Upper lobe of right lung (tissue), 1 donor: ENCODE results near the gene ENTPD6. TPM values are rescaled to one million over a fixed set of nuclear protein-coding genes. Genes with fewer than 3 reads are reported as not detected.

Experiments
- ATAC-seq: fragments of 200-7000 bp; cut with Tn5 transposase; one replicate; pipeline ENCODE4 v1.9.1; 2020; ENCODE audit warnings: mild to moderate bottlenecking, moderate library complexity
- DNase-seq: peaks from one replicate; pipeline ENCODE4 v3.0.0-alpha.2; 2020
- H3K27ac ChIP-seq: fragments of 200-600 bp; one replicate; pipeline ENCODE4 v1.8.0; 2022
- H3K27me3 ChIP-seq: fragments of 200-600 bp; one replicate; pipeline ENCODE4 v1.8.0; 2022; ENCODE audit warnings: mild to moderate bottlenecking
- H3K36me3 ChIP-seq: fragments of 200-600 bp; one replicate; pipeline ENCODE4 v1.8.0; 2022
- H3K4me1 ChIP-seq: fragments of 200-600 bp; one replicate; pipeline ENCODE4 v1.8.0; 2022
- H3K4me3 ChIP-seq: fragments of 200-600 bp; one replicate; pipeline ENCODE4 v1.8.0; 2022; ENCODE audit warnings: mild to moderate bottlenecking
- H3K9me3 ChIP-seq: fragments of 200-600 bp; one replicate; pipeline ENCODE4 v1.8.0; 2022
- intact Hi-C: fragments of 100-400 bp; cut with DNase I; formaldehyde crosslinking; loops from one replicate; pipeline ENCODE4 v1.11.0; 2022
- total RNA-seq: library from RNA; stranded (reverse); fragmentation: NEBNext Ultra II Directional; extraction: Animal tissue kit (Norgen Biotek cat#: 25700); gene quantifications from one replicate; pipeline ENCODE4 v1.2.1, GENCODE V29; 2021
- TF ChIP-seq, protein P1 (sequence below): fragments of 200-600 bp; IDR thresholded peaks from one replicate; pipeline ENCODE4 v1.8.0; 2022; ENCODE audit warnings: antibody characterized with exemption
- donor health status: DM: no; HTN: yes; CAD: no; lungs with severe emphysema.

Gene ENTPD6
- total RNA-seq, 1 donor from 2014 or later, result 75.6 TPM

DNA sequence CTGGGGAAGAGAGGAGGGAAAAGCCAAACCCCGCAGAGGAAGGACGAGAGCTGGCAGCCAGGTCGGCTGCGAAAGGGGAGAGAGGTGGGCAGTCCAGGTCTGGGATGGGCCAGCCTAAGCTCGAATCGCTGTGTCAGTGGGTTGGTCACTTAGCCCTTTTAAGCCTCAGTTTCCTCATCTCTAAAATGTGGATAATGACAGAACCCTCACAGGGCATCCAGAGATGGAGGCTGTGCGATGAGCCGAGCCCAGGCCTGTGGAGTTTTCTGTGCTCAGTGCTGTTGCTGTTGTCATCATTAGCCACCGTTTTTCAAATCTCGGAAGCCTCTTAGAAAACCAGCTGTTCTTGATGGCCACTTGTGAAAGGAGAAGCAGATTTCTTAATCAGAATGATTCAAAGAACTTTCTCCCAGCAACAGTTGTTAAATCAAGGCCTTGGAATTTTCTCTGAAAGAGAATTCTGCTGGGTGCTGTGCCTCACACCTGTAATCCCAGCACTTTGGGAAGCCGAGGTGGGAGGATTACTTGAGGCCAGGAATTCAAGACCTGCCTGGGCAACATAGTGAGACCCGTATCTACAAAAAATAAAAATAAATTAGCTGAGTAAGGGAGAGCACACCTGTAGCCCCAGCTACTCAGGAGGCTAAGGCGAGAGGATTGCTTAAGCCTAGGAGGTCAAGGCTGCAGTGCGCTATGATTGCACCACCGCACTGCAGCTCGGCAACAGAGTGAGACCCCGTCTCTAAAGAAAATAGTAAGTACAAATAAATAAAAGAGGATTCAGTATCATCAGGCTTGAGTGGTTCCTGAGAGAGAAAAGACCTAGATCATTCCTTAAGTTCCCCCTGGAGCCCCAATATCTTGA lies 46.3 kb upstream of the ENTPD6 start:
- H3K36me3 ChIP-seq, result no peaks in the 10 kb centered on the region
- TF ChIP-seq, protein P1, sequence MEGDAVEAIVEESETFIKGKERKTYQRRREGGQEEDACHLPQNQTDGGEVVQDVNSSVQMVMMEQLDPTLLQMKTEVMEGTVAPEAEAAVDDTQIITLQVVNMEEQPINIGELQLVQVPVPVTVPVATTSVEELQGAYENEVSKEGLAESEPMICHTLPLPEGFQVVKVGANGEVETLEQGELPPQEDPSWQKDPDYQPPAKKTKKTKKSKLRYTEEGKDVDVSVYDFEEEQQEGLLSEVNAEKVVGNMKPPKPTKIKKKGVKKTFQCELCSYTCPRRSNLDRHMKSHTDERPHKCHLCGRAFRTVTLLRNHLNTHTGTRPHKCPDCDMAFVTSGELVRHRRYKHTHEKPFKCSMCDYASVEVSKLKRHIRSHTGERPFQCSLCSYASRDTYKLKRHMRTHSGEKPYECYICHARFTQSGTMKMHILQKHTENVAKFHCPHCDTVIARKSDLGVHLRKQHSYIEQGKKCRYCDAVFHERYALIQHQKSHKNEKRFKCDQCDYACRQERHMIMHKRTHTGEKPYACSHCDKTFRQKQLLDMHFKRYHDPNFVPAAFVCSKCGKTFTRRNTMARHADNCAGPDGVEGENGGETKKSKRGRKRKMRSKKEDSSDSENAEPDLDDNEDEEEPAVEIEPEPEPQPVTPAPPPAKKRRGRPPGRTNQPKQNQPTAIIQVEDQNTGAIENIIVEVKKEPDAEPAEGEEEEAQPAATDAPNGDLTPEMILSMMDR, result no peak
- intact Hi-C loops, result no loop called here
- no peak overlapping the region for H3K4me3 ChIP-seq
- peaks cover 40% of the 10 kb centered on the region for H3K27me3 ChIP-seq
- H3K27ac ChIP-seq, result no peak overlapping the region
- peaks cover 9% of the 10 kb centered on the region for H3K4me1 ChIP-seq
- ATAC-seq (peak; percentile 6), DNase-seq (no peak)
- H3K9me3 ChIP-seq, result no peaks in the 10 kb centered on the region

DNA sequence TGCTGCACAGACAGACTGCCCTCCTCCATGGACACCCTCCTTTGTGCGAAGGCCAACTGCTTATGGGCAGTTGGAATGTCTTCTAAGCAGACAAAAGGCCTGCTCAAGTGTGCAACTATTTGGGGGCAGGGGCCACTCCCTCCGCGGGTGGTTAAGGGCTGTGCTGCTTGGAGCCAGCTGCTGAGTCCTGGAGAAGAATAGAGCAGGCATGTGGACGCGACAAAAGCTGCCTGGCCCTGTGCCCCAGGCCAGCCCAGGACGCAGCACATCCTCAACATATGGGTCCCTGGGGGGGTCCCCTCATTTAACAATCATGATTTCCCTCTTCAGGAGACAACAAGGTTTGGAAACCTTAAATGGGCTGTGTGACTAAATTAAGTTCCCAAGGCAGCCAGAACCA lies 45.5 kb upstream of the ENTPD6 start:
- TF ChIP-seq, protein P1, result no peak
- H3K27ac ChIP-seq, result no peak overlapping the region
- peaks cover 39% of the 10 kb centered on the region for H3K27me3 ChIP-seq
- no peak overlapping the region for H3K4me3 ChIP-seq
- no peaks in the 10 kb centered on the region for H3K36me3 ChIP-seq
- DNase-seq, result no peak
- H3K4me1 ChIP-seq, result peaks cover 9% of the 10 kb centered on the region
- intact Hi-C loops, result no loop called here
- no peak for ATAC-seq
- no peaks in the 10 kb centered on the region for H3K9me3 ChIP-seq

DNA sequence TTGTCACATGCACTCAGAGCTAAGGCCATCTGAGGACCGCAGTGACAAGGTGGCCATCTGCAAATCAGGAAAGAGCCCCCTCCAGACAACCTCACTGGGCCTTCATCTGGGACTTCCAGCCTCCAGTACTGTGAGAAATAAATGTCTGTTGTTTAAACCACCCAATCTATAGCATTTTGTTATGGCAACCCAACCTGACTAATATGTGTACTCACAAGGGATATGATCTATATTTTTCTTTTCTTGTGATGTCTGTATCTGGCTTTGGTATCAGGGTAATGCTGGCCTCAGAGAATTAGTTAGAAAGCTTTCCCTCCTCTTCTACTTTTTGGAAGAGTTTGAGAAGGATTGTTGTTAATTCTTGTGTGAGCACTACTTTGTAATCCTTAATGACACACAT lies 37.5 kb upstream of the ENTPD6 start:
- no peaks in the 10 kb centered on the region for H3K36me3 ChIP-seq
- ATAC-seq (no peak), DNase-seq (no peak)
- no peak overlapping the region for H3K27ac ChIP-seq
- H3K4me1 ChIP-seq, result no peaks in the 10 kb centered on the region
- no peak overlapping the region for H3K4me3 ChIP-seq
- H3K9me3 ChIP-seq, result no peaks in the 10 kb centered on the region
- no peaks in the 10 kb centered on the region for H3K27me3 ChIP-seq
- intact Hi-C loops, result no loop called here
- TF ChIP-seq, protein P1, result no peak

DNA sequence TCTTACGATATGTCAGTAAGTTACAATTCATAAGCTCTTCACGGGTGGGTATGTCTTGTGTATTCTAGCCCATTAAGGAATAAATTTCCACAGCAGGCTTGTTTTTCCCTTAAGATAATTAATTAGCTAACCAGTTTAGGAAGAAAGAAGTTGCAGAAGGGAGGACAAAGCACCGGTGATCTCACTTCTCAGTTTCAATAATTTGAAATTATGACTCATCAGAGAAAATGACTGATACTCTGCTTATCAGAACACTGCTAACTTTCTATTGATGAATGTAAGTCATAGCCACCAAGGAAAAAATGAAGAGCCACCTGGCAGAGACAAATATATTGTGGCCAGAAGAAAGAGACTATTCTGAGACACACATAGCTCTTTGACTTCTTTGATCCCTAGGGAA lies 35.0 kb upstream of the ENTPD6 start:
- intact Hi-C loops, result no loop called here
- no peak for DNase-seq
- Histone ChIP-seq H3K27me3 (no peaks in the 10 kb centered on the region), H3K27ac (no peak overlapping the region), H3K36me3 (no peaks in the 10 kb centered on the region), H3K4me1 (no peaks in the 10 kb centered on the region), H3K9me3 (no peaks in the 10 kb centered on the region), H3K4me3 (no peak overlapping the region)
- no peak for ATAC-seq
- TF ChIP-seq, protein P1, result no peak

DNA sequence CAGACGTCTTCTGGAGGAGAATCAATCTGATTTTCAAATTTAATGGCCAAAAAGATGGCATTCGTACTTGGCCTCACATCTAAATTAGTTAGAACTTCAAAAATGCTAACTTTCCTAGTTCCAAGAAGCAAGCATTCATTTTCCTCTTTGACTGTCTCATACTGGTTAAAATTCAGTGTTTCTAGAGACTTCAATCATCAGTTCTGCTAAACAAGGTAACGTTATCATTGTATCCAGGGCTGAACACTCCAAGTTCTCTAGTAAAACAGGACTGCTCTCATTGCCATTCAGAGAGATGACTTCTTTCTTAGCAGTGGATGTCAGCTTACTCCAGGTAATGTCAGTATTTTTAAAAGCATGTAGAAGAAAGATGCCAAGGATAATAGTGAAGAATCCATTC lies 34.6 kb upstream of the ENTPD6 start:
- TF ChIP-seq, protein P1, result no peak
- Histone ChIP-seq H3K4me3 (no peak overlapping the region), H3K36me3 (no peaks in the 10 kb centered on the region), H3K4me1 (no peaks in the 10 kb centered on the region), H3K9me3 (no peaks in the 10 kb centered on the region), H3K27me3 (no peaks in the 10 kb centered on the region), H3K27ac (no peak overlapping the region)
- DNase-seq, result no peak
- intact Hi-C loops, result no loop called here
- no peak for ATAC-seq
